Adrenal gland (tissue), 12 donors: ENCODE measurements around the gene DNAAF5. TPM values are rescaled to one million over a fixed set of nuclear protein-coding genes. Genes with fewer than 3 reads are reported as not detected.
"Not testable (repeated sequence)": the region's sequence is repeated elsewhere in the genome, so short reads cannot be mapped to it uniquely, and the experiment has no call there.

Experiments used
- DNase-seq, 7 donors: peaks; one replicate each; pipeline ENCODE4 v3.0.0-alpha.2; 2019 to 2020
- H3K27ac ChIP-seq, 5 donors: fragments of 200-600 bp; sonication (generic) in 4 of 5; 1 replicate in 3 of 5; 2 replicates in 2 of 5; pipeline versions ENCODE4 v1.5.1 to v1.8.0; 2016 to 2020; ENCODE audit warnings: mild to moderate bottlenecking in 1 of 5
- H3K27me3 ChIP-seq: fragments of 200-600 bp; 2 replicates; pipeline ENCODE4 v1.8.0; 2021
- H3K36me3 ChIP-seq, 2 donors: fragments of 200-600 bp; replicated peaks in 1 of 2; 1 replicate in 1 of 2; 2 replicates in 1 of 2; pipeline versions ENCODE4 v1.5.1 to v1.8.0; 2018 to 2022
- H3K4me1 ChIP-seq, 2 donors: fragments of 200-600 bp; replicated peaks in 1 of 2; 1 replicate in 1 of 2; 2 replicates in 1 of 2; pipeline versions ENCODE4 v1.5.1 to v1.8.0; 2018 to 2021
- H3K4me3 ChIP-seq, 4 donors: fragments of 200-600 bp; sonication (generic) in 3 of 4; one replicate each; pipeline ENCODE4 v1.5.1; 2016 to 2018
- H3K9me3 ChIP-seq, 3 donors: fragments of 200-600 bp; sonication (generic) in 1 of 3; replicated peaks in 1 of 3; 1 replicate in 2 of 3; 2 replicates in 1 of 3; pipeline versions ENCODE4 v1.5.1 to v1.8.0; 2016 to 2021
- CTCF ChIP-seq, 6 experiments: fragments of 450-650 bp in 4 of 6; fragments of 200-600 bp in 2 of 6; sonication (generic) in 1 of 6; IDR thresholded peaks; 1 replicate in 5 of 6; 2 replicates in 1 of 6; pipeline versions ENCODE4 v1.5.1 to v1.8.0; 2016 to 2021; ENCODE audit warnings: antibody characterized with exemption in 6 of 6, mild to moderate bottlenecking in 2 of 6, moderate library complexity in 1 of 6
- POLR2A ChIP-seq, 2 donors: fragments of 450-650 bp; IDR thresholded peaks; one replicate each; pipeline ENCODE4 v1.6.1; 2017; ENCODE audit warnings: antibody characterized with exemption in 2 of 2, mild to moderate bottlenecking in 2 of 2, moderate library complexity in 1 of 2
- WGBS, 4 donors: extraction: QIAGEN DNeasy Blood & Tissue Kit in 2 of 4; methylation state at CpG; one replicate each; pipeline versions ENCODE4 v1.1.5 to v1.1.7; 2013 to 2017; 5-methylcytosine and 5-hydroxymethylcytosine counted together
- intact Hi-C, 2 donors: fragments of 100-400 bp; cut with DNase I; formaldehyde crosslinking; loops; one replicate each; pipeline versions ENCODE4 v1.14.1 to v1.15.0; 2022 to 2023
- polyA plus RNA-seq, 3 donors: library from polyadenylated mRNA; stranded (reverse); fragments of 200-250 nt in 2 of 3; fragments of 350-450 nt in 1 of 3; fragmentation: Illumina TruSeq in 1 of 3; extraction: RNeasy Lipid Tissue Mini Kit (QIAGEN cat#74804) in 1 of 3; gene quantifications; one replicate each; pipeline ENCODE4 v1.2.3, GENCODE V29; 2013 to 2014
- total RNA-seq, 9 donors: library from RNA; depleted of rRNA in 4 of 9; stranded (reverse); fragments of >200 nt in 4 of 9; fragments of 120-200 nt in 1 of 9; fragmentation: NEBNext Ultra II Directional in 1 of 9; extraction: Animal tissue kit (Norgen Biotek cat#: 25700) in 1 of 9; gene quantifications; one replicate each; pipeline versions ENCODE4 v1.1.0 to v1.2.4, GENCODE V29; 2013 to 2023
- donor health status: healthy with polysubstance abuse.
- donor health status: Bipolar disorder and iron deficiency.
- donor health status: DM: yes; HTN: yes; CAD: no.
- donor health status: DM: no; HTN: no; CAD: no.
- donor health status: DM: no; HTN: no; CAD: no.
- donor health status: DM: yes; HTN: yes; CAD: no.

DNAAF5 gene
- total and polyA plus RNA-seq, 12 donors, result 7.9 to 32.7 (median 19.4) TPM

GRCh38 chr7:750111-750905, 23.8 kb downstream of the DNAAF5 start:
- no peak overlapping the region for H3K27ac ChIP-seq
- no peaks in the 10 kb centered on the region for H3K9me3 ChIP-seq
- no peaks in the 10 kb centered on the region for H3K27me3 ChIP-seq
- intact Hi-C loops, result no loop called here
- 92 to 97% (median 96%) methylated on average over 25 to 26 of the region's 26 CpGs for WGBS, 4 donors
- TF ChIP-seq POLR2A (IDR thresholded peaks at IDR 0.05) (no peak), CTCF (IDR thresholded peaks at IDR 0.05) (no peak)
- peaks cover 0 to 15% of the 10 kb centered on the region in 2 donors for H3K36me3 ChIP-seq
- H3K4me3 ChIP-seq, result no peak overlapping the region
- no peaks in the 10 kb centered on the region for H3K4me1 ChIP-seq
- DNase-seq, result no peak

GRCh38 chr7:751826-752225, 25.3 kb downstream of the DNAAF5 start:
- DNase-seq, result no peak

GRCh38 chr7:752256-752655, 25.8 kb downstream of the DNAAF5 start:
- intact Hi-C loops, H3K9me3 ChIP-seq, DNase-seq, H3K27me3 ChIP-seq, H3K4me3 ChIP-seq, H3K27ac ChIP-seq, H3K4me1 ChIP-seq: not testable (repeated sequence)
- H3K36me3 ChIP-seq, result peaks cover 0 to 26% of the 10 kb centered on the region in 2 donors
- 87 to 97% (median 91%) methylated on average over 33 of the region's 33 CpGs for WGBS, 4 donors

More at GRCh38 chr7:751826-752225, 25.3 kb downstream of the DNAAF5 start:
- no peak overlapping the region for H3K27ac ChIP-seq
- TF ChIP-seq CTCF (IDR thresholded peaks at IDR 0.05), result no peak
- TF ChIP-seq POLR2A (IDR thresholded peaks at IDR 0.05), result no peak
- WGBS, 4 donors, result 87 to 94% (median 92%) methylated on average over 15 of the region's 15 CpGs
- intact Hi-C loops, result no loop called here
- peaks cover 0 to 21% of the 10 kb centered on the region in 2 donors for H3K36me3 ChIP-seq
- H3K4me1 ChIP-seq, result no peaks in the 10 kb centered on the region
- H3K9me3 ChIP-seq, result no peaks in the 10 kb centered on the region
- H3K27me3 ChIP-seq, result no peaks in the 10 kb centered on the region
- H3K4me3 ChIP-seq, result no peak overlapping the region

- no peaks in the 10 kb centered on the region for H3K4me1 ChIP-seq
- H3K9me3 ChIP-seq, result no peaks in the 10 kb centered on the region
- H3K4me3 ChIP-seq, result no peak overlapping the region
- intact Hi-C loops, result no loop called here
- no peaks in the 10 kb centered on the region for H3K27me3 ChIP-seq
- peaks cover 0 to 34% of the 10 kb centered on the region in 2 donors for H3K36me3 ChIP-seq
- 95 to 97% (median 96%) methylated on average over 17 of the region's 17 CpGs for WGBS, 4 donors
- no peak for TF ChIP-seq CTCF (IDR thresholded peaks at IDR 0.05)
- no peak for TF ChIP-seq POLR2A (IDR thresholded peaks at IDR 0.05)
- no peak overlapping the region for H3K27ac ChIP-seq
- DNase-seq, result no peak
Observed at GRCh38 chr7:753190-753589, 26.7 kb downstream of the DNAAF5 start.
